C4-2B (cell line): ENCODE results near the gene MLLT3.

Experiments
- CTCF ChIP-seq: fragments of 450-650 bp; conservative IDR thresholded peaks from 2 replicates; pipeline ENCODE4 v1.5.1; 2017; ENCODE audit warnings: mild to moderate bottlenecking
- ZFX ChIP-seq: fragments of 450-650 bp; IDR thresholded peaks from 2 replicates; pipeline ENCODE4 v1.6.1; 2017

- TF ChIP-seq CTCF, result no peak
- no peak for TF ChIP-seq ZFX
Measured at GRCh38 chr9:20507431-20507830, 114.9 kb downstream of the MLLT3 start.
